ENCODE results near the gene DNAJB6. TPM values are rescaled to one million over a fixed set of nuclear protein-coding genes. Genes with fewer than 3 reads are reported as not detected.

Gene DNAJB6
- total and polyA plus RNA-seq, 2 donors (not counting 3 experiments of a cell fraction or from before 2014, with no cell fraction given) = 69.6 to 135 TPM

GRCh38 chr7:157466867-157467261 lies 130.1 kb downstream of the DNAJB6 start:
- no peaks in the 10 kb centered on the region for H3K4me1 ChIP-seq (ENCODE audit: control insufficient read depth, extremely low read depth, insufficient read depth, low read length)
- dilution Hi-C loops (cut with MboI; ENCODE audit: extremely low pct_ligation_motif_present, low sequenced_read_pairs) = no loop called here
- H3K9me3 ChIP-seq (replicated peaks; ENCODE audit: control insufficient read depth, insufficient read depth, low read length) = no peaks in the 10 kb centered on the region
- H3K36me3 ChIP-seq (ENCODE audit: control insufficient read depth in 2 of 2, extremely low read depth in 1 of 2, insufficient read depth in 2 of 2, low read length in 2 of 2) = no peaks in the 10 kb centered on the region
- no peaks in the 10 kb centered on the region for H3K79me2 ChIP-seq (ENCODE audit: control insufficient read depth, insufficient read depth, low read length)
- intact Hi-C loops (cut with micrococcal nuclease) = no loop called here
- no TSS peak for BruUV-seq (replicated peaks)
- H3K9ac ChIP-seq (replicated peaks; ENCODE audit: extremely low read depth, insufficient read depth, low read length) = no peak overlapping the region
- FAIRE-seq = no peak
- no peak for DNase-seq (ENCODE audit: low read depth, low spot score)
- H3K9me1 ChIP-seq (replicated peaks; ENCODE audit: control insufficient read depth, extremely low read depth, insufficient read depth, low read length) = no peaks in the 10 kb centered on the region
- POLR2A ChIA-PET = no interaction called here
- no peaks in the 10 kb centered on the region for H3K27me3 ChIP-seq (ENCODE audit: control insufficient read depth in 2 of 2, insufficient read depth in 2 of 2, low read length in 2 of 2)
- no peak overlapping the region for H3K4me3 ChIP-seq (replicated peaks in 1 of 3; ENCODE audit: insufficient read depth in 1 of 3, low read depth in 1 of 3, low read length in 3 of 3)
- no peaks in the 10 kb centered on the region for H4K20me1 ChIP-seq (replicated peaks; ENCODE audit: control insufficient read depth, extremely low read depth, insufficient read depth, low read length)
- no peak overlapping the region for H3K4me2 ChIP-seq (ENCODE audit: insufficient read depth, low read length)
- TF ChIP-seq CTCF (IDR thresholded peaks at IDR 0.05; ENCODE audit: extremely low read depth in 1 of 2, insufficient read depth in 1 of 2, low read depth in 1 of 2, low read length in 2 of 2) = no peak
- TF ChIP-seq POLR2A (IDR thresholded peaks at IDR 0.05; ENCODE audit: low read depth, low read length) = no peak
- TF ChIP-seq FOS (IDR thresholded peaks at IDR 0.05; ENCODE audit: borderline replicate concordance, insufficient read depth, low read length) = no peak
- TF ChIP-seq MAX (IDR thresholded peaks at IDR 0.05; ENCODE audit: insufficient read depth, insufficient read length) = no peak
- CTCF ChIA-PET = no interaction called here
- H3K27ac ChIP-seq (ENCODE audit: insufficient read depth, low read depth, low read length) = no peak overlapping the region
- H2AFZ ChIP-seq (ENCODE audit: low read depth, low read length) = no peak overlapping the region

Other genes with a start within 250 kb of the DNAJB6 start
- gene UBE3C, start 198.1 kb upstream of the DNAJB6 start, total RNA-seq = 75.9 and 77.3 TPM in 2 replicates
- 38.0 and 45.1 TPM in 2 replicates for gene UBE3C, start 198.1 kb upstream of the DNAJB6 start, polyA plus RNA-seq